ENCODE results near the gene SIX2.

- TF ChIP-seq CTCF (IDR thresholded peaks at IDR 0.05) (no peak), POLR2A (IDR thresholded peaks at IDR 0.05) (peak in 1 of 4 donors; percentile 40), POLR2AphosphoS5 (IDR thresholded peaks at IDR 0.05) (peak in 1 of 2 donors; percentile 13)
Measured at GRCh38 chr2:45009303-45009927, at the start of gene SIX2.
